GM23338 (cell line): Measurements from ENCODE around the gene CFP. TPM values are rescaled to one million over a fixed set of nuclear protein-coding genes. Genes with fewer than 3 reads are reported as not detected.

Experiments
- ATAC-seq: fragments of 200-7000 bp; cut with Tn5 transposase; 3 replicates; pipeline ENCODE4 v1.9.1; 2020
- DNase-seq: peaks from one replicate; pipeline ENCODE4 v3.0.0-alpha.2; 2015; ENCODE audit warnings: low spot score
- H2AFZ ChIP-seq: fragments of 200-600 bp; sonication (generic); 2 replicates; pipeline ENCODE4 v1.8.0; 2016; ENCODE audit warnings: antibody characterized with exemption, mild to moderate bottlenecking, moderate library complexity
- H3F3A ChIP-seq: fragments of 200-600 bp; sonication (generic); replicated peaks from 2 replicates; pipeline ENCODE4 v1.8.0; 2017; ENCODE audit warnings: antibody characterized with exemption, mixed run types, low read depth
- H3K27ac ChIP-seq: fragments of 200-600 bp; sonication (generic); 2 replicates; pipeline ENCODE4 v1.6.1; 2016; ENCODE audit warnings: low read depth
- H3K27me3 ChIP-seq: fragments of 200-600 bp; sonication (generic); 2 replicates; pipeline ENCODE4 v1.8.0; 2016; ENCODE audit warnings: mild to moderate bottlenecking, mixed run types, moderate library complexity; ENCODE audit not compliant: insufficient read depth
- H3K36me3 ChIP-seq: fragments of 200-600 bp; sonication (generic); 2 replicates; pipeline ENCODE4 v1.8.0; 2016; ENCODE audit warnings: mild to moderate bottlenecking; ENCODE audit not compliant: insufficient read depth
- H3K4me1 ChIP-seq: fragments of 200-600 bp; sonication (generic); 2 replicates; pipeline ENCODE4 v1.8.0; 2016; ENCODE audit warnings: mild to moderate bottlenecking, moderate library complexity; ENCODE audit not compliant: insufficient read depth
- H3K4me2 ChIP-seq: fragments of 200-600 bp; sonication (generic); 2 replicates; pipeline ENCODE4 v1.7.1; 2017; ENCODE audit warnings: mixed run types
- H3K4me3 ChIP-seq: fragments of 200-600 bp; sonication (generic); 2 replicates; pipeline ENCODE4 v1.6.1; 2016; ENCODE audit warnings: mixed run types
- H3K79me2 ChIP-seq: fragments of 200-600 bp; sonication (generic); replicated peaks from 2 replicates; pipeline ENCODE4 v1.8.0; 2017; ENCODE audit warnings: mild to moderate bottlenecking; ENCODE audit not compliant: insufficient read depth
- H3K9me2 ChIP-seq: fragments of 200-600 bp; sonication (generic); 2 replicates; pipeline ENCODE4 v1.8.0; 2017; ENCODE audit not compliant: insufficient read depth
- H4K20me1 ChIP-seq: fragments of 200-600 bp; sonication (generic); replicated peaks from 2 replicates; pipeline ENCODE4 v1.8.0; 2017; ENCODE audit warnings: mild to moderate bottlenecking; ENCODE audit not compliant: insufficient read depth
- H3K27ac Mint-ChIP-seq: 2 replicates; pipeline ENCODE4 v1.8.0; 2020; ENCODE audit warnings: inconsistent platforms, mild to moderate bottlenecking, moderate library complexity, mixed read lengths
- H3K27me3 Mint-ChIP-seq: 3 replicates; pipeline ENCODE4 v1.8.0; 2022; ENCODE audit warnings: low read depth, mild to moderate bottlenecking, moderate library complexity, mixed read lengths, inconsistent platforms; ENCODE audit not compliant: insufficient read depth, poor library complexity
- H3K36me3 Mint-ChIP-seq: 3 replicates; pipeline ENCODE4 v1.8.0; 2021; ENCODE audit warnings: low read depth, mild to moderate bottlenecking, inconsistent platforms, moderate library complexity, mixed read lengths
- H3K4me1 Mint-ChIP-seq: 3 replicates; pipeline ENCODE4 v1.8.0; 2020; ENCODE audit warnings: mild to moderate bottlenecking, inconsistent platforms, mixed read lengths
- H3K4me3 Mint-ChIP-seq: 3 replicates; pipeline ENCODE4 v1.8.0; 2021; ENCODE audit warnings: moderate library complexity, mild to moderate bottlenecking, inconsistent platforms, mixed read lengths
- H3K9me3 Mint-ChIP-seq: 3 replicates; pipeline ENCODE4 v1.8.0; 2020; ENCODE audit warnings: moderate library complexity, mild to moderate bottlenecking, inconsistent platforms, mixed read lengths
- CREB1 ChIP-seq: fragments of 250-450 bp; sonication (Bioruptor Pico); IDR thresholded peaks from 2 replicates; pipeline ENCODE4 v1.5.0; 2020; ENCODE audit warnings: low read depth, mild to moderate bottlenecking, moderate library complexity
- POLR2AphosphoS5 ChIP-seq: IDR thresholded peaks from 2 replicates; pipeline ENCODE4 v1.6.1; 2016; ENCODE audit warnings: antibody characterized with exemption, low read depth
- ZNF114 ChIP-seq: fragments of 250-450 bp; sonication (Bioruptor Pico); IDR thresholded peaks from 2 replicates; pipeline ENCODE4 v1.5.0; 2020; ENCODE audit warnings: mild to moderate bottlenecking, moderate library complexity
- polyA plus RNA-seq: library from polyadenylated mRNA; unstranded; fragments of >200 nt; fragmentation: Nextera tagmentation; extraction: Ambion mirVana; gene quantifications from 2 replicates; pipeline ENCODE4 v1.2.1, GENCODE V29; 2016
- total RNA-seq: library from RNA; depleted of rRNA; stranded (reverse); fragments of >200 nt; shearing (Covaris generic); gene quantifications from 2 replicates; pipeline ENCODE4 v1.2.3, GENCODE V29; 2014
- TF ChIP-seq, protein P1 (sequence below): fragments of 250-450 bp; sonication (Bioruptor Pico); IDR thresholded peaks from 2 replicates; pipeline ENCODE4 v1.5.0; 2020; ENCODE audit warnings: mild to moderate bottlenecking, moderate library complexity

Gene CFP
- total and polyA plus RNA-seq, 2 experiments from 2014 or later, result 2.1 to 2.2 TPM

DNA sequence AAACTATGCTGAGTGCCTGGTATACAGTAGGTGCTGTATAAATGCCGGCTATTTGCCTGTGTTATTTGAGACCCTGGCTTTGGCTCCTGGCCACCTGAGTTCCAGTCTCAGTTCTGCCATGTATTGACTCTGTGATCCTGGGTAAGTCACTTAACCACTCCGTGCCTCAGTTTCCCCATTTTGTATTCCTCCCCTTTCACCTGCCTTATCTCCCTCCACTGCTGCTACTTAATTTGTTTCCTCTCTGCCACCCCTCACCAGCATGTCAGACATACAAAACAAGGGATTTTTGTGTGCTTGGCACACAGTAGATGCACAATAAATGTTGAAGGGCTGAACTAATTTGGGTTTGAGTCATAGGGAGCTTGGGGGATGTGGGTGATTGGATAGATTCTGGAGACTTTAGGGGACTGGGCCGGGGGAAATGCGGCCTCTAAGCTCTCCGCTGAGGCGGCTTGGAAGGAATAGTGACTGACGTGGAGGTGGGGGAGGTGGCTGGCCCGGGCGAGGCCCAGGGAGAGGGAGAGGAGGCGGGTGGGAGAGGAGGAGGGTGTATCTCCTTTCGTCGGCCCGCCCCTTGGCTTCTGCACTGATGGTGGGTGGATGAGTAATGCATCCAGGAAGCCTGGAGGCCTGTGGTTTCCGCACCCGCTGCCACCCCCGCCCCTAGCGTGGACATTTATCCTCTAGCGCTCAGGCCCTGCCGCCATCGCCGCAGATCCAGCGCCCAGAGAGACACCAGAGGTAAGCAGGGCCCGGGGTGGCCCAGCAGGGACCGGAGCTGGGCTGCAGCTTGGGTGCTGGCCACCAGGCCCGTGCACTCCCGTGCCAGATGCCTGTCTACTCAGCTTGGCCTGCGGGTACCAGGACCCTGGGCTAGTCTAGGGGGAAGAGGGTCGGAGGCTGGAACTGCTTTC is 47.7 kb downstream of the CFP start, which contains the start of gene TIMP1:
TSS of gene TIMP1 (plus strand) at position 706 of the 917 bp plus-strand sequence. CDS start 980 bp downstream, outside the sequence.
- H2AFZ ChIP-seq, result no peak within 1 kb of the TSS
- peak within 1 kb of the TSS; percentile 74 for H3K4me2 ChIP-seq

More for the DNA sequence above, 47.7 kb downstream of the CFP start, which contains the start of gene TIMP1:
- H3K36me3 Mint-ChIP-seq, result peaks cover 5% of the 10 kb centered on the region; the same call in 1 of the 3 replicates
- H3K9me3 Mint-ChIP-seq, result no peaks in the 10 kb centered on the region
- Histone ChIP-seq H3K9me2 (no peaks in the 10 kb centered on the region), H3K79me2 (no peaks in the 10 kb centered on the region), H3K36me3 (no peaks in the 10 kb centered on the region), H3K27ac (peak within 1 kb of the TSS; percentile 74; the same call in 1 of the 2 replicates), H3K4me3 (peak within 1 kb of the TSS; percentile 53), H3K4me1 (0 out of 2 replicates have a peak, but pooled peaks cover 4% of the 10 kb centered on the region), H4K20me1 (no peaks in the 10 kb centered on the region), H3F3A (no peaks in the 10 kb centered on the region), H3K27me3 (no peaks in the 10 kb centered on the region)
- peak within 1 kb of the TSS; percentile 71 for H3K4me3 Mint-ChIP-seq
- peak within 1 kb of the TSS; percentile 94 for H3K27ac Mint-ChIP-seq
- DNase-seq (peak; percentile 80), ATAC-seq (peak; percentile 93)
- peaks cover 34% of the 10 kb centered on the region for H3K4me1 Mint-ChIP-seq
- H3K27me3 Mint-ChIP-seq, result peaks cover 12% of the 10 kb centered on the region
- TF ChIP-seq ZNF114 (CRISPR knock-in tag), result no peak
- TF ChIP-seq POLR2AphosphoS5, result 0 out of 2 replicates have a peak, but pooled peaks have one; percentile 20
- TF ChIP-seq, protein P1, sequence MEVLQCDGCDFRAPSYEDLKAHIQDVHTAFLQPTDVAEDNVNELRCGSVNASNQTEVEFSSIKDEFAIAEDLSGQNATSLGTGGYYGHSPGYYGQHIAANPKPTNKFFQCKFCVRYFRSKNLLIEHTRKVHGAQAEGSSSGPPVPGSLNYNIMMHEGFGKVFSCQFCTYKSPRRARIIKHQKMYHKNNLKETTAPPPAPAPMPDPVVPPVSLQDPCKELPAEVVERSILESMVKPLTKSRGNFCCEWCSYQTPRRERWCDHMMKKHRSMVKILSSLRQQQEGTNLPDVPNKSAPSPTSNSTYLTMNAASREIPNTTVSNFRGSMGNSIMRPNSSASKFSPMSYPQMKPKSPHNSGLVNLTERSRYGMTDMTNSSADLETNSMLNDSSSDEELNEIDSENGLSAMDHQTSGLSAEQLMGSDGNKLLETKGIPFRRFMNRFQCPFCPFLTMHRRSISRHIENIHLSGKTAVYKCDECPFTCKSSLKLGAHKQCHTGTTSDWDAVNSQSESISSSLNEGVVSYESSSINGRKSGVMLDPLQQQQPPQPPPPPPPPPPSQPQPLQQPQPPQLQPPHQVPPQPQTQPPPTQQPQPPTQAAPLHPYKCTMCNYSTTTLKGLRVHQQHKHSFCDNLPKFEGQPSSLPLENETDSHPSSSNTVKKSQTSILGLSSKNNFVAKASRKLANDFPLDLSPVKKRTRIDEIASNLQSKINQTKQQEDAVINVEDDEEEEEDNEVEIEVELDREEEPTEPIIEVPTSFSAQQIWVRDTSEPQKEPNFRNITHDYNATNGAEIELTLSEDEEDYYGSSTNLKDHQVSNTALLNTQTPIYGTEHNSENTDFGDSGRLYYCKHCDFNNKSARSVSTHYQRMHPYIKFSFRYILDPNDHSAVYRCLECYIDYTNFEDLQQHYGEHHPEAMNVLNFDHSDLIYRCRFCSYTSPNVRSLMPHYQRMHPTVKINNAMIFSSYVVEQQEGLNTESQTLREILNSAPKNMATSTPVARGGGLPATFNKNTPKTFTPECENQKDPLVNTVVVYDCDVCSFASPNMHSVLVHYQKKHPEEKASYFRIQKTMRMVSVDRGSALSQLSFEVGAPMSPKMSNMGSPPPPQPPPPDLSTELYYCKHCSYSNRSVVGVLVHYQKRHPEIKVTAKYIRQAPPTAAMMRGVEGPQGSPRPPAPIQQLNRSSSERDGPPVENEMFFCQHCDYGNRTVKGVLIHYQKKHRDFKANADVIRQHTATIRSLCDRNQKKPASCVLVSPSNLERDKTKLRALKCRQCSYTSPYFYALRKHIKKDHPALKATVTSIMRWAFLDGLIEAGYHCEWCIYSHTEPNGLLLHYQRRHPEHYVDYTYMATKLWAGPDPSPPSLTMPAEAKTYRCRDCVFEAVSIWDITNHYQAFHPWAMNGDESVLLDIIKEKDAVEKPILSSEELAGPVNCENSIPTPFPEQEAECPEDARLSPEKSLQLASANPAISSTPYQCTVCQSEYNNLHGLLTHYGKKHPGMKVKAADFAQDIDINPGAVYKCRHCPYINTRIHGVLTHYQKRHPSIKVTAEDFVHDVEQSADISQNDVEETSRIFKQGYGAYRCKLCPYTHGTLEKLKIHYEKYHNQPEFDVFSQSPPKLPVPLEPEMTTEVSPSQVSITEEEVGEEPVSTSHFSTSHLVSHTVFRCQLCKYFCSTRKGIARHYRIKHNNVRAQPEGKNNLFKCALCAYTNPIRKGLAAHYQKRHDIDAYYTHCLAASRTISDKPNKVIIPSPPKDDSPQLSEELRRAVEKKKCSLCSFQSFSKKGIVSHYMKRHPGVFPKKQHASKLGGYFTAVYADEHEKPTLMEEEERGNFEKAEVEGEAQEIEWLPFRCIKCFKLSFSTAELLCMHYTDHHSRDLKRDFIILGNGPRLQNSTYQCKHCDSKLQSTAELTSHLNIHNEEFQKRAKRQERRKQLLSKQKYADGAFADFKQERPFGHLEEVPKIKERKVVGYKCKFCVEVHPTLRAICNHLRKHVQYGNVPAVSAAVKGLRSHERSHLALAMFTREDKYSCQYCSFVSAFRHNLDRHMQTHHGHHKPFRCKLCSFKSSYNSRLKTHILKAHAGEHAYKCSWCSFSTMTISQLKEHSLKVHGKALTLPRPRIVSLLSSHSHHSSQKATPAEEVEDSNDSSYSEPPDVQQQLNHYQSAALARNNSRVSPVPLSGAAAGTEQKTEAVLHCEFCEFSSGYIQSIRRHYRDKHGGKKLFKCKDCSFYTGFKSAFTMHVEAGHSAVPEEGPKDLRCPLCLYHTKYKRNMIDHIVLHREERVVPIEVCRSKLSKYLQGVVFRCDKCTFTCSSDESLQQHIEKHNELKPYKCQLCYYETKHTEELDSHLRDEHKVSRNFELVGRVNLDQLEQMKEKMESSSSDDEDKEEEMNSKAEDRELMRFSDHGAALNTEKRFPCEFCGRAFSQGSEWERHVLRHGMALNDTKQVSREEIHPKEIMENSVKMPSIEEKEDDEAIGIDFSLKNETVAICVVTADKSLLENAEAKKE (CRISPR knock-in tag), result no peak
- 0 out of 2 replicates have a peak, but pooled peaks have one; percentile 11 for TF ChIP-seq CREB1 (CRISPR knock-in tag)
